HepG2 (cell line): ENCODE data around the gene RAMAC. TPM values are rescaled to one million over a fixed set of nuclear protein-coding genes. Genes with fewer than 3 reads are reported as not detected.
A peak's percentile ranks its signal among the peaks of the same experiment; 100 is the strongest.

ENCODE experiments used
- CEBPG ChIP-seq: IDR thresholded peaks from 2 replicates; pipeline ENCODE4 v1.6.1; 2016
- GABPB1 ChIP-seq: IDR thresholded peaks from 2 replicates; pipeline ENCODE4 v1.6.1; 2016; ENCODE audit warnings: mild to moderate bottlenecking, missing genetic modification reagents, moderate library complexity, missing compliant biosample characterization
- HBP1 ChIP-seq: IDR thresholded peaks from 2 replicates; pipeline ENCODE4 v1.6.1; 2016; ENCODE audit warnings: low read depth, control low read depth
- HNRNPLL ChIP-seq: fragments of 200-400 bp; formaldehyde crosslinking; IDR thresholded peaks from 2 replicates; pipeline ENCODE4 v1.6.1; 2017; ENCODE audit warnings: mild to moderate bottlenecking, low read depth, low read length; ENCODE audit not compliant: poor library complexity, severe bottlenecking
- NKX3-1 ChIP-seq: sonication (generic); formaldehyde crosslinking; IDR thresholded peaks from 2 replicates; pipeline ENCODE4 v1.5.0; 2020; ENCODE audit warnings: missing genetic modification reagents
- SALL1 ChIP-seq: sonication (generic); formaldehyde crosslinking; IDR thresholded peaks from 2 replicates; pipeline ENCODE4 v1.8.0; 2022; ENCODE audit warnings: mild to moderate bottlenecking, missing genetic modification reagents
- YEATS4 ChIP-seq: sonication (generic); formaldehyde crosslinking; IDR thresholded peaks from 2 replicates; pipeline ENCODE4 v1.4.0; 2020; ENCODE audit warnings: missing genetic modification reagents, borderline replicate concordance
- ZBED4 ChIP-seq: sonication (generic); formaldehyde crosslinking; IDR thresholded peaks from 2 replicates; pipeline ENCODE4 v1.4.0; 2020; ENCODE audit warnings: missing genetic modification reagents, borderline replicate concordance
- ZFY ChIP-seq: sonication (generic); formaldehyde crosslinking; IDR thresholded peaks from 2 replicates; pipeline ENCODE4 v1.4.0; 2020; ENCODE audit warnings: missing genetic modification reagents
- ZNF678 ChIP-seq: sonication (generic); formaldehyde crosslinking; IDR thresholded peaks from 2 replicates; pipeline ENCODE4 v1.4.0; 2020; ENCODE audit warnings: mild to moderate bottlenecking, missing genetic modification reagents
- polyA plus RNA-seq, 8 experiments: library from polyadenylated mRNA; depleted of rRNA in 3 of 8; stranded (reverse) in 7 of 8; unstranded in 1 of 8; fragments of >200 nt; fragmentation: Illumina TruSeq in 4 of 8; extraction: Trizol in 4 of 8; gene quantifications; 2 replicates each; pipeline versions ENCODE4 v1.2.1 to v1.2.3, GENCODE V29; 2011 to 2016; ENCODE audit warnings: low read depth in 4 of 8, missing spikeins in 1 of 8, mixed read lengths in 1 of 8; ENCODE audit not compliant: insufficient read depth in 1 of 8
- total RNA-seq, 5 experiments: library from RNA; depleted of rRNA; stranded (reverse); fragments of >200 nt; fragmentation: Illumina TruSeq; extraction: Trizol; gene quantifications; 2 replicates each; pipeline ENCODE4 v1.2.3, GENCODE V29; 2016; ENCODE audit warnings: low read depth in 1 of 5
- TF ChIP-seq, protein P1 (sequence below): sonication (generic); formaldehyde crosslinking; IDR thresholded peaks from 2 replicates; pipeline ENCODE4 v1.8.0; 2022; ENCODE audit warnings: mild to moderate bottlenecking, missing genetic modification reagents, moderate library complexity
- TF ChIP-seq, protein P2 (sequence below): sonication (generic); formaldehyde crosslinking; IDR thresholded peaks from 2 replicates; pipeline ENCODE4 v1.5.1; 2020; ENCODE audit warnings: mild to moderate bottlenecking, missing genetic modification reagents, moderate library complexity
- TF ChIP-seq, protein P3 (sequence below): sonication (generic); formaldehyde crosslinking; IDR thresholded peaks from 2 replicates; pipeline ENCODE4 v1.9.0; 2022; ENCODE audit warnings: missing genetic modification reagents, mild to moderate bottlenecking, borderline replicate concordance

Gene RAMAC
- total and polyA plus RNA-seq, 2 of the 13 experiments (the other 11 are each of a cell fraction or from before 2014, with no cell fraction given): 22.2 to 45.9 TPM

GRCh38 chr15:82952158-82953081, 33.6 kb upstream of the RAMAC start, which contains the start of gene HOMER2 (continued):
- TF ChIP-seq ZBED4: peak; percentile 52; the same call in 1 of the 2 replicates
- TF ChIP-seq GABPB1: peak; percentile 28; the same call in 1 of the 2 replicates
- TF ChIP-seq SALL1 (CRISPR knock-in tag): peak; percentile 8; the same call in 1 of the 2 replicates
- TF ChIP-seq, protein P1, sequence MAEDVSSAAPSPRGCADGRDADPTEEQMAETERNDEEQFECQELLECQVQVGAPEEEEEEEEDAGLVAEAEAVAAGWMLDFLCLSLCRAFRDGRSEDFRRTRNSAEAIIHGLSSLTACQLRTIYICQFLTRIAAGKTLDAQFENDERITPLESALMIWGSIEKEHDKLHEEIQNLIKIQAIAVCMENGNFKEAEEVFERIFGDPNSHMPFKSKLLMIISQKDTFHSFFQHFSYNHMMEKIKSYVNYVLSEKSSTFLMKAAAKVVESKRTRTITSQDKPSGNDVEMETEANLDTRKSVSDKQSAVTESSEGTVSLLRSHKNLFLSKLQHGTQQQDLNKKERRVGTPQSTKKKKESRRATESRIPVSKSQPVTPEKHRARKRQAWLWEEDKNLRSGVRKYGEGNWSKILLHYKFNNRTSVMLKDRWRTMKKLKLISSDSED: no peak
- 0 out of 2 replicates have a peak, but pooled peaks have one; percentile 41 for TF ChIP-seq YEATS4 (CRISPR knock-in tag)
- TF ChIP-seq ZFY (CRISPR knock-in tag): peak; percentile 44
- TF ChIP-seq ZNF678 (CRISPR knock-in tag): 0 out of 2 replicates have a peak, but pooled peaks have one; percentile 27
- no peak for TF ChIP-seq CEBPG (CRISPR knock-in tag)
- no peak for TF ChIP-seq HBP1 (CRISPR knock-in tag)
- TF ChIP-seq HNRNPLL: peak; percentile 34
- no peak for TF ChIP-seq NKX3-1
- TF ChIP-seq, protein P2, sequence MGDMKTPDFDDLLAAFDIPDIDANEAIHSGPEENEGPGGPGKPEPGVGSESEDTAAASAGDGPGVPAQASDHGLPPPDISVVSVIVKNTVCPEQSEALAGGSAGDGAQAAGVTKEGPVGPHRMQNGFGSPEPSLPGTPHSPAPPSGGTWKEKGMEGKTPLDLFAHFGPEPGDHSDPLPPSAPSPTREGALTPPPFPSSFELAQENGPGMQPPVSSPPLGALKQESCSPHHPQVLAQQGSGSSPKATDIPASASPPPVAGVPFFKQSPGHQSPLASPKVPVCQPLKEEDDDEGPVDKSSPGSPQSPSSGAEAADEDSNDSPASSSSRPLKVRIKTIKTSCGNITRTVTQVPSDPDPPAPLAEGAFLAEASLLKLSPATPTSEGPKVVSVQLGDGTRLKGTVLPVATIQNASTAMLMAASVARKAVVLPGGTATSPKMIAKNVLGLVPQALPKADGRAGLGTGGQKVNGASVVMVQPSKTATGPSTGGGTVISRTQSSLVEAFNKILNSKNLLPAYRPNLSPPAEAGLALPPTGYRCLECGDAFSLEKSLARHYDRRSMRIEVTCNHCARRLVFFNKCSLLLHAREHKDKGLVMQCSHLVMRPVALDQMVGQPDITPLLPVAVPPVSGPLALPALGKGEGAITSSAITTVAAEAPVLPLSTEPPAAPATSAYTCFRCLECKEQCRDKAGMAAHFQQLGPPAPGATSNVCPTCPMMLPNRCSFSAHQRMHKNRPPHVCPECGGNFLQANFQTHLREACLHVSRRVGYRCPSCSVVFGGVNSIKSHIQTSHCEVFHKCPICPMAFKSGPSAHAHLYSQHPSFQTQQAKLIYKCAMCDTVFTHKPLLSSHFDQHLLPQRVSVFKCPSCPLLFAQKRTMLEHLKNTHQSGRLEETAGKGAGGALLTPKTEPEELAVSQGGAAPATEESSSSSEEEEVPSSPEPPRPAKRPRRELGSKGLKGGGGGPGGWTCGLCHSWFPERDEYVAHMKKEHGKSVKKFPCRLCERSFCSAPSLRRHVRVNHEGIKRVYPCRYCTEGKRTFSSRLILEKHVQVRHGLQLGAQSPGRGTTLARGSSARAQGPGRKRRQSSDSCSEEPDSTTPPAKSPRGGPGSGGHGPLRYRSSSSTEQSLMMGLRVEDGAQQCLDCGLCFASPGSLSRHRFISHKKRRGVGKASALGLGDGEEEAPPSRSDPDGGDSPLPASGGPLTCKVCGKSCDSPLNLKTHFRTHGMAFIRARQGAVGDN: peak; percentile 31; the same call in 1 of the 2 replicates
- TF ChIP-seq, protein P3, sequence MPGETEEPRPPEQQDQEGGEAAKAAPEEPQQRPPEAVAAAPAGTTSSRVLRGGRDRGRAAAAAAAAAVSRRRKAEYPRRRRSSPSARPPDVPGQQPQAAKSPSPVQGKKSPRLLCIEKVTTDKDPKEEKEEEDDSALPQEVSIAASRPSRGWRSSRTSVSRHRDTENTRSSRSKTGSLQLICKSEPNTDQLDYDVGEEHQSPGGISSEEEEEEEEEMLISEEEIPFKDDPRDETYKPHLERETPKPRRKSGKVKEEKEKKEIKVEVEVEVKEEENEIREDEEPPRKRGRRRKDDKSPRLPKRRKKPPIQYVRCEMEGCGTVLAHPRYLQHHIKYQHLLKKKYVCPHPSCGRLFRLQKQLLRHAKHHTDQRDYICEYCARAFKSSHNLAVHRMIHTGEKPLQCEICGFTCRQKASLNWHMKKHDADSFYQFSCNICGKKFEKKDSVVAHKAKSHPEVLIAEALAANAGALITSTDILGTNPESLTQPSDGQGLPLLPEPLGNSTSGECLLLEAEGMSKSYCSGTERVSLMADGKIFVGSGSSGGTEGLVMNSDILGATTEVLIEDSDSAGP (CRISPR knock-in tag): peak; percentile 50; the same call in 1 of the 2 replicates
